ENCODE results near the gene NEU4.
"Not testable (repeated sequence)": the region's sequence is repeated elsewhere in the genome, so short reads cannot be mapped to it uniquely, and the experiment has no call there.

The NEU4 gene

GRCh38 chr2:241808721-241809382 is at the start of gene NEU4:
Gene NEU4 (plus strand): TSS chr2:241809193. CDS start chr2:241814485, 5,292 bp downstream.
- no peak for DNase-seq (ENCODE audit: low read depth, low spot score)

- DNase-seq (ENCODE audit: low read depth, low spot score): not testable (repeated sequence)
Observed at GRCh38 chr2:241759893-241760292, 49.1 kb upstream of the NEU4 start.

- no peak for DNase-seq (ENCODE audit: low read depth, low spot score)
Observed at GRCh38 chr2:241760301-241760771, 48.7 kb upstream of the NEU4 start.

- no peak for DNase-seq (ENCODE audit: low read depth, low spot score)
Observed at GRCh38 chr2:241762321-241762932, 46.6 kb upstream of the NEU4 start.

GRCh38 chr2:241762933-241763369 is 46.0 kb upstream of the NEU4 start:
- DNase-seq (ENCODE audit: low read depth, low spot score): no peak

GRCh38 chr2:241763551-241764274 is 45.3 kb upstream of the NEU4 start:
- no peak for DNase-seq (ENCODE audit: low read depth, low spot score)

GRCh38 chr2:241764275-241765241 is 44.4 kb upstream of the NEU4 start:
- no peak for DNase-seq (ENCODE audit: low read depth, low spot score)

- no peak for DNase-seq (ENCODE audit: low read depth, low spot score)
Observed at GRCh38 chr2:241767464-241768250, 41.3 kb upstream of the NEU4 start.

GRCh38 chr2:241768251-241768711 is 40.7 kb upstream of the NEU4 start:
- no peak for DNase-seq (ENCODE audit: low read depth, low spot score)

GRCh38 chr2:241768850-241769249 is 40.1 kb upstream of the NEU4 start:
- DNase-seq (ENCODE audit: low read depth, low spot score): no peak

- DNase-seq (ENCODE audit: low read depth, low spot score): no peak
Observed at GRCh38 chr2:241769819-241770184, 39.2 kb upstream of the NEU4 start.

- DNase-seq (ENCODE audit: low read depth, low spot score): no peak
Observed at GRCh38 chr2:241770185-241770935, 38.6 kb upstream of the NEU4 start.

- no peak for DNase-seq (ENCODE audit: low read depth, low spot score)
Observed at GRCh38 chr2:241770936-241771285, 38.1 kb upstream of the NEU4 start.

- DNase-seq (ENCODE audit: low read depth, low spot score): no peak
Observed at GRCh38 chr2:241771286-241772062, 37.5 kb upstream of the NEU4 start.

- DNase-seq (ENCODE audit: low read depth, low spot score): no peak
Observed at GRCh38 chr2:241772063-241772499, 36.9 kb upstream of the NEU4 start.

- no peak for DNase-seq (ENCODE audit: low read depth, low spot score)
Observed at GRCh38 chr2:241773511-241774418, 35.2 kb upstream of the NEU4 start.

- no peak for DNase-seq (ENCODE audit: low read depth, low spot score)
Observed at GRCh38 chr2:241774419-241775222, 34.4 kb upstream of the NEU4 start.

All from brain pericyte (primary cell).